DMS79 treated with DMSO at 0.1 percent for 48 hours (cell line): ENCODE results near the gene CDC5L.

ENCODE experiments used
- DNase-seq: peaks from one replicate; lab custom pipeline; 2025; lab: John Stamatoyannopoulos, UW

CDC5L gene

GRCh38 chr6:44475779-44476434, 88.4 kb downstream of the CDC5L start:
- peak; percentile 85 for DNase-seq

- DNase-seq: no peak
Measured at GRCh38 chr6:44476849-44477248, 89.3 kb downstream of the CDC5L start.

- no peak for DNase-seq
Measured at GRCh38 chr6:44477293-44477894, 89.9 kb downstream of the CDC5L start.

GRCh38 chr6:44478158-44478557, 90.7 kb downstream of the CDC5L start:
- DNase-seq: no peak

- DNase-seq: no peak
Measured at GRCh38 chr6:44478591-44479254, 91.2 kb downstream of the CDC5L start.

- DNase-seq: no peak
Measured at GRCh38 chr6:44480097-44480541, 92.6 kb downstream of the CDC5L start.

GRCh38 chr6:44481056-44481455, 93.5 kb downstream of the CDC5L start:
- no peak for DNase-seq

GRCh38 chr6:44481760-44482159, 94.3 kb downstream of the CDC5L start:
- DNase-seq: no peak

- DNase-seq: no peak
Measured at GRCh38 chr6:44485601-44486401, 98.3 kb downstream of the CDC5L start.

GRCh38 chr6:44487002-44487401, 99.5 kb downstream of the CDC5L start:
- DNase-seq: no peak

GRCh38 chr6:44487586-44487985, 100.1 kb downstream of the CDC5L start:
- DNase-seq: no peak

GRCh38 chr6:44489910-44490604, 102.6 kb downstream of the CDC5L start:
- DNase-seq: no peak

GRCh38 chr6:44493132-44493531, 105.6 kb downstream of the CDC5L start:
- no peak for DNase-seq

- no peak for DNase-seq
Measured at GRCh38 chr6:44493593-44493992, 106.1 kb downstream of the CDC5L start.

GRCh38 chr6:44494011-44494501, 106.5 kb downstream of the CDC5L start:
- no peak for DNase-seq

GRCh38 chr6:44495036-44495901, 107.8 kb downstream of the CDC5L start:
- peak; percentile 24 for DNase-seq

GRCh38 chr6:44496665-44497369, 109.3 kb downstream of the CDC5L start:
- no peak for DNase-seq

GRCh38 chr6:44497807-44498206, 110.3 kb downstream of the CDC5L start:
- DNase-seq: no peak

GRCh38 chr6:44498436-44498835, 110.9 kb downstream of the CDC5L start:
- DNase-seq: no peak

- no peak for DNase-seq
Measured at GRCh38 chr6:44499609-44500008, 112.1 kb downstream of the CDC5L start.
